Measurements from ENCODE around the gene CIAO1. TPM values are rescaled to one million over a fixed set of nuclear protein-coding genes. Genes with fewer than 3 reads are reported as not detected.

CIAO1 gene
- total and polyA plus RNA-seq, 2 of the 8 experiments (the other 6 are each of a cell fraction or from before 2014, with no cell fraction given) = 63.7 to 99.2 TPM

DNA sequence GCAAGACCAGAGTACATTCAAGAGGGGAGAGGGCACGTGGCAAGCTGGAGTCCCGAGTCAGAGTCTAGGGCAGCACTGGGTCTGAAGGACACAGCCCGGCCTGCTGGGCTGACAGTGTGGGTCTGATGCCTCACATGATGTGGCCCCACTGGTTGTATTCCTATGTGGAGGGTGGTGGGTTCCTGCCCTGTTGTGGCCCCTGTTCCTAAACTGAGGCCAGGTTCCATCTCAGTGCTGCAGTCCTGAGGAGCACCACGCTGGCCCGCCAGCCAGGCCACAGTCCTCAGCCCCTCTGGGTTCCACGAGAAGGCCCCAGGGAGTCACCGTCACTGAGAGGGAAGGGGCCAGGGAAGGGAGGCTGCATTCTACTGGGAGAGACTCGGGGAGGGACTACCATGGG lies 13.5 kb upstream of the CIAO1 start:
- H3K4ac ChIP-seq (replicated peaks; ENCODE audit: insufficient read length, low read depth, low read length) = no peak overlapping the region
- H4K8ac ChIP-seq (ENCODE audit: extremely low read depth, insufficient read depth, low read length) = no peak overlapping the region
- H3K18ac ChIP-seq (ENCODE audit: extremely low read depth, low read length) = no peak overlapping the region
- POLR2A ChIA-PET (ENCODE audit: partially characterized antibody) = interaction anchor here (1.2 to 4.3 kb wide), 3 partner anchors 8 to 16 kb away, joined by 3 to 16 read pairs (median 3); no protein-coding TSS in a partner anchor
- no peak overlapping the region for H3K14ac ChIP-seq (ENCODE audit: insufficient read length)
- no peak overlapping the region for H2BK15ac ChIP-seq (ENCODE audit: low read length)
- no peaks in the 10 kb centered on the region for H3K9me3 ChIP-seq (ENCODE audit: insufficient read depth in 2 of 2, low read depth in 1 of 2, low read length in 1 of 2)
- no peaks in the 10 kb centered on the region for H3K4me1 ChIP-seq (replicated peaks in 1 of 4; ENCODE audit: control insufficient read depth in 3 of 4, insufficient read depth in 4 of 4, low read length in 3 of 4)
- H2AK5ac ChIP-seq (ENCODE audit: low read depth, low read length) = no peak overlapping the region
- no peaks in the 10 kb centered on the region for H3K27me3 ChIP-seq (replicated peaks in 1 of 4; ENCODE audit: control insufficient read depth in 3 of 4, extremely low read depth in 1 of 4, insufficient read depth in 3 of 4, low read length in 3 of 4)
- CTCF ChIA-PET (ENCODE audit: partially characterized antibody) = interaction anchor here (1.0 to 2.6 kb wide), 3 partner anchors 7 to 115 kb away, joined by 3 to 11 read pairs (median 11); no protein-coding TSS in a partner anchor
- no peak overlapping the region for H2BK120ac ChIP-seq (replicated peaks; ENCODE audit: low read depth, low read length)
- TF ChIP-seq SIN3A (conservative IDR thresholded peaks at IDR 0.05 in 1 of 2, IDR thresholded peaks at IDR 0.05 in 1 of 2; ENCODE audit: low read depth in 1 of 2, low read length in 2 of 2) = no peak
- TF ChIP-seq JUN (IDR thresholded peaks at IDR 0.05; ENCODE audit: low read depth, low read length) = no peak
- no peak for TF ChIP-seq TAF7 (optimal IDR thresholded peaks at IDR 0.05; ENCODE audit: borderline replicate concordance, low read depth, low read length)
- H2BK12ac ChIP-seq (ENCODE audit: low read depth, low read length) = no peak overlapping the region
- H3K79me2 ChIP-seq (ENCODE audit: control insufficient read depth in 1 of 2, insufficient read depth in 2 of 2, low read length in 2 of 2) = no peaks in the 10 kb centered on the region; a peak in 1 of 4 replicates
- DNase-seq (ENCODE audit: low read depth in 1 of 2, low spot score in 2 of 2) (no peak), FAIRE-seq (no peak)
- no peak overlapping the region for H4K91ac ChIP-seq (replicated peaks; ENCODE audit: insufficient read length, low read length)
- H3K79me1 ChIP-seq (ENCODE audit: low read depth, low read length) = peaks cover 2% of the 10 kb centered on the region; the same call in 1 of the 2 replicates
- peaks cover 3 to 11% (median 5%) of the 10 kb centered on the region in 4 experiments; a peak in 5 of 8 replicates for H3K36me3 ChIP-seq (ENCODE audit: control insufficient read depth in 2 of 4, insufficient read depth in 4 of 4, low read length in 3 of 4)
- no peak overlapping the region for H3K4me3 ChIP-seq (ENCODE audit: extremely low read depth in 1 of 4, insufficient read depth in 2 of 4, low read depth in 3 of 4, low read length in 4 of 4)
- H2BK5ac ChIP-seq (ENCODE audit: low read depth, low read length) = no peak overlapping the region
- H2AFZ ChIP-seq (ENCODE audit: low read length) = no peak overlapping the region
- H3K23me2 ChIP-seq (ENCODE audit: low read depth, low read length) = no peaks in the 10 kb centered on the region
- H2BK20ac ChIP-seq (ENCODE audit: low read length) = no peak overlapping the region
- H4K20me1 ChIP-seq (replicated peaks in 1 of 2; ENCODE audit: control insufficient read depth in 1 of 2, insufficient read depth in 2 of 2, low read length in 2 of 2) = peaks cover 1 to 3% of the 10 kb centered on the region in 2 experiments
- no peak overlapping the region for H4K5ac ChIP-seq (ENCODE audit: insufficient read length, low read depth, low read length)
- no peak overlapping the region for H3K27ac ChIP-seq (ENCODE audit: low read depth, low read length)
- no peak overlapping the region for H3K9ac ChIP-seq (replicated peaks in 1 of 4; ENCODE audit: extremely low read depth in 1 of 4, low read depth in 3 of 4, low read length in 3 of 4)
- H3K23ac ChIP-seq (ENCODE audit: insufficient read length) = no peak overlapping the region
- H3K4me2 ChIP-seq (ENCODE audit: insufficient read depth in 1 of 2, low read depth in 2 of 2, low read length in 2 of 2) = no peak overlapping the region
- no peak overlapping the region for H3K56ac ChIP-seq (replicated peaks; ENCODE audit: insufficient read length, low read depth, low read length)
- 93% methylated on average over 8 of the region's 8 CpGs; no CpG with 5 or more reads in 1 of the 2 experiments for WGBS, 2 experiments (ENCODE audit: extremely low coverage in 1 of 2, insufficient coverage in 1 of 2, insufficient read length in 1 of 2, insufficient replicate concordance in 2 of 2, low coverage in 1 of 2, low lambda C conversion rate in 2 of 2, missing lambda C conversion rate in 1 of 2)

Data from H1 (cell line).